ENCODE data around the gene IPP. TPM values are rescaled to one million over a fixed set of nuclear protein-coding genes. Genes with fewer than 3 reads are reported as not detected.

IPP gene
- 2.3 to 5.3 TPM (median 5.1 TPM) in 5 replicates for total RNA-seq (2022; extraction: Qiagen RNA extraction; ENCODE audit: low read depth)

DNA sequence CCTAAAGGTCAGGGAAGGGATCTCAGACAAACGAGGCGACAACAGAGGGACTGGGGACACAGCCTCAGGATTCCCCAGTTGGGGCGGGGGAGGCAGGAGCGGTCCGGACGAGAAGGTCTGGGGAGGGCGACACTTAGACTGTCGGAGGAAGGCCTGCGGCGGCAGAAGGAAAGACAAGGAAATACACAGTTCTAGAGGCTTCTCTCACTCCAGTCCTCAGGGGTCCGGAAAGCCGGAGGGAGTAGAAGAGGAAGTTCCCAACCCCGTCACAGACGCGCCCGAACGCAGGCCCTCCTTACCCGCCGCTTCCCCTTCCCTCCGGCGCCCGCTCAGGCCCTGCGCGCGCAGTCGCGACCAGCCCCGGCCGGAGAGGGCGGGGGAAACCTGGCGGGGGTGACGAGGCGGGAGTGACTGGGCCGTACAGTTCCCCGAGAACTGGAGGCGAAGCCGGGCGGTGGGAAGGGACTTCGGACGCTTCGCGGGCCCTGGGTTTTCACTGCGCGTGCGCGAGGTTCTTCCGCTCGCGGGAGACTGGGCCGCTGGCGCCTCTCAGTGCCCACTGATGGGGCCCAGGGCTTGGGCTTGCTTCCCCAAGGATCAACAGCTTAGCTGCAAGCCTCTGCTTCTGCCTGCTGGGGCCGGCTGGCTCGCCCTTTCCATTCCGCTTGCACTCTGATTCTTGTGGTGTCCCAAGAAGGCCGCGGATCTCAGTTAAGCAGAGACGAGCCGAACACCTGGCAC lies at the start of gene IPP:
TSS of gene IPP (minus strand) at position 356 of the 741 bp plus-strand sequence. CDS start 4,242 bp downstream, outside the sequence.

DNA sequence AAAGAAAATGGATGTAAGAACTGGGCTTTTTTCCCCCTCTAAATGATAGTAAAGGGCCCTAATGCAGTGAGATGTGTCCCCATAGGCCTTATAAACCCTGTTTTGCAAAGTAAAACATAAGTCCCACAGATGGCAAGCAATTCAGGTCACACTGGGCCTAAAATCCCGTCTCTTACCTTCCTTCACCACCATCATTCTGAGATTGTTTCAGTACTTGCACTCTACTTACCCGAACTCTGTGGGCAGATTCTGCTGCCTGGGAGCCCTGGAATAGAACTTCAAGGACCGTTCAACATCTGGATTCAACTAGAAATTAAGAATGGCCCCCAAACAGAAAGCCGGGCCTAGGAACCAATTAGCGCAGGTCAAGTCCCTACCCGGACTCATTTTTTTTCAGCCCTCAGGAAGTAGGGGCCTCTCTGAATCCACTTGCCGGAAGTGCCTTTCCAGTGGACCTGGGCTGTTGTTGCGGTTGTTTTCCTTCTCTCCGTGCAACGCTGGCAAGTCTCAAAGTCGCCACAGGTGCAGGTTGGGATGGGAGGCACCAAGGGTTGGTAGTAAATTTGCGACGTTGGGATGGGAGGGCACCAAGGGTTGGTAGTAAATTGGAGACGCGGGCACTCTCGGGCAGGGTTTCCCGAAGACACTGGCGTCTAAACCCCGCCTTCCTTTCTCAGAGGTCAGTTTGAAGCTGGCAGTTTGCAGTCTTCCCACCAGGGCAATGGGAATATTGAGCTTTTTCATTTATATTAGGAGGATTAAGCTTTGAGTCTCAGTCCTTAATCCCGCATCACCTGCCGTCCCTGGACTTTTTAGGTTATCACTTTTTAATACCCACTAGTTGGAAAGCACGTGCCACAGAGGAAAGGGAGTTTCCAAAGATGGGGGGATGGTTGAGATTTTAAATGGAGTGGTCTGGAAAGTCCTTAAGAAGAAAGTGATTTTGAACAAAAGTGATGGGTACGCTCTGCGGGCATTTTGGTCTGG lies 62.4 kb downstream of the IPP start, which contains the start of gene TMEM69:
TSS of gene TMEM69 (plus strand) at position 428 of the 987 bp plus-strand sequence. CDS start 2,888 bp downstream, outside the sequence.

DNA sequence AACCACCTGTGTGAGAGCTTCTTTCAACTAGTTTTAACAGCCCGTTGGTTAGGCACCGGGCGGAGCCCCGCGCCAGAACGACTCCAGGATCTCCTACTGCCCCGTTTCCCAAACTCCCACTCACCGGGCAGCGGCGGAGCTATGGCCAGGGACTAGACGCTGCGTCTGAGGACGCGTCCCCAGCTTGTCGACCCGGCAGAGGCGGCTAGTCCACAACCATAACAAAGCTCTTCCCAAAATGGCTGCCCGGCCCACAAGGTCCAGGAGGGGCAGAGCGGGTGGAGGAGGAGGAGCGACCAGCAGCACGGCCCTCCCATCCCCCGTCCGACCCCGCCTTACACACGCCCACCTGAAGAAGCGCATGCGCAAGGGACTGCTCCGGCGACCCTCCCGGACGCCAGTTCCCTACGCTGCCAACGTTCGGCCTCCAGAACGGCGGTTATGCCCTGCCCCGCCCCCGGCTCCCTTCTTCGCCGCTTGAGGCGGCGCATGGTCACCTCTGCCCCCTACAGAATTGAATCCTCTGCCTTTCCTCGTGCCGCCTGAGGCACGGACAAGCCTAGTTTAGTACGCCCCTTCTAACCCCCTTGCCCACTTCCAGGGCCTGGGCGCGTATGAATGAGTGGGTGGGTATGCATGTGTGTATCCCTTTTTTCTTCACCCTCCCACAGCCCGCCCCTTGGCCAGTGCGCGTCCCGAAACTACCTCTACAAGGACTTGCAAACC lies 64.0 kb downstream of the IPP start, which contains the start of gene GPBP1L1:
TSS of gene GPBP1L1 (minus strand) at position 246 of the 726 bp plus-strand sequence. CDS start 27,446 bp downstream, outside the sequence.

Other genes with a start within 250 kb of the IPP start
- gene PRDX1, start 228.8 kb downstream of the IPP start, total RNA-seq (2022; extraction: Qiagen RNA extraction; ENCODE audit: low read depth), result 1,859 to 2,419 TPM (median 2,022 TPM) in 5 replicates
- gene AKR1A1, start 199.8 kb downstream of the IPP start, total RNA-seq (2022; extraction: Qiagen RNA extraction; ENCODE audit: low read depth), result 72.7 to 82.6 TPM (median 78.5 TPM) in 5 replicates
- gene NASP, start 166.6 kb downstream of the IPP start, total RNA-seq (2022; extraction: Qiagen RNA extraction; ENCODE audit: low read depth), result 109 to 163 TPM (median 122 TPM) in 5 replicates
- gene CCDC17, start 126.6 kb downstream of the IPP start, total RNA-seq (2022; extraction: Qiagen RNA extraction; ENCODE audit: low read depth), result 0.19 to 0.45 TPM (median 0.28 TPM) in 5 replicates
- 26.1 to 44.4 TPM (median 37.8 TPM) in 5 replicates for gene GPBP1L1, start 64.1 kb downstream of the IPP start, total RNA-seq (2022; extraction: Qiagen RNA extraction; ENCODE audit: low read depth)
- 17.1 to 22.4 TPM (median 18.6 TPM) in 5 replicates for gene TMEM69, start 62.5 kb downstream of the IPP start, total RNA-seq (2022; extraction: Qiagen RNA extraction; ENCODE audit: low read depth)
- 10.9 to 24.4 TPM (median 20.6 TPM) in 5 replicates for gene MAST2, start 53.0 kb upstream of the IPP start, total RNA-seq (2022; extraction: Qiagen RNA extraction; ENCODE audit: low read depth)